A673 (cell line): Measurements from ENCODE around the gene ZFPM1. TPM values are rescaled to one million over a fixed set of nuclear protein-coding genes. Genes with fewer than 3 reads are reported as not detected.

Source experiments
- BruUV-seq: library from RNA; stranded (reverse); fragments of 400-500 nt; replicated peaks from 2 replicates; lab custom pipeline; 2021; lab: Mats Ljungman, UMichigan
- CTCF ChIA-PET: fragments of 300-600 bp; sonication (Branson Sonifier 250); formaldehyde crosslinking; loops from one replicate; lab custom pipeline; 2022; ENCODE audit warnings: antibody characterized with exemption; lab: Charles Lee
- POLR2A ChIA-PET: fragments of 300-600 bp; sonication (Branson Sonifier 250); formaldehyde crosslinking; loops from one replicate; lab custom pipeline; 2022; ENCODE audit warnings: antibody characterized with exemption; ENCODE audit not compliant: low non-redundant PET; lab: Charles Lee
- DNase-seq: peaks from one replicate; pipeline ENCODE4 v3.0.0-alpha.2; 2015; ENCODE audit warnings: low spot score
- H3K27ac ChIP-seq: fragments of 200-600 bp; sonication (generic); 2 replicates; pipeline ENCODE4 v1.5.1; 2016; ENCODE audit warnings: mixed run types, low read depth, mild to moderate bottlenecking, mixed read lengths, antibody characterized with exemption, low read length; ENCODE audit not compliant: poor library complexity, severe bottlenecking
- H3K27me3 ChIP-seq: fragments of 200-600 bp; sonication (generic); replicated peaks from 2 replicates; pipeline ENCODE4 v1.6.1; 2017; ENCODE audit warnings: mixed run types, low read depth, mild to moderate bottlenecking, mixed read lengths, antibody characterized with exemption, low read length; ENCODE audit not compliant: insufficient read depth, poor library complexity
- H3K36me3 ChIP-seq: fragments of 200-600 bp; sonication (generic); 2 replicates; pipeline ENCODE4 v1.6.1; 2016; ENCODE audit warnings: mixed run types, mild to moderate bottlenecking, mixed read lengths, antibody characterized with exemption, low read length; ENCODE audit not compliant: insufficient read depth, poor library complexity, severe bottlenecking
- H3K4me1 ChIP-seq: fragments of 200-600 bp; sonication (generic); 2 replicates; pipeline ENCODE4 v1.6.1; 2017; ENCODE audit warnings: mixed run types, mild to moderate bottlenecking, mixed read lengths, antibody characterized with exemption, low read length; ENCODE audit not compliant: insufficient read depth, poor library complexity, severe bottlenecking
- H3K4me3 ChIP-seq: fragments of 200-600 bp; sonication (generic); 2 replicates; pipeline ENCODE4 v1.5.1; 2016; ENCODE audit warnings: low read depth, mixed run types, mild to moderate bottlenecking, mixed read lengths, low read length; ENCODE audit not compliant: poor library complexity, severe bottlenecking
- H3K9me3 ChIP-seq: fragments of 200-600 bp; sonication (generic); 2 replicates; pipeline ENCODE4 v1.6.1; 2016; ENCODE audit warnings: mixed run types, low read depth, mild to moderate bottlenecking, mixed read lengths, antibody characterized with exemption, low read length; ENCODE audit not compliant: poor library complexity, severe bottlenecking
- EZH2 ChIP-seq: fragments of 200-600 bp; sonication (generic); IDR thresholded peaks from 2 replicates; pipeline ENCODE4 v1.6.1; 2017; ENCODE audit warnings: borderline replicate concordance, low read depth, mild to moderate bottlenecking, mixed read lengths, antibody characterized with exemption, low read length; ENCODE audit not compliant: poor library complexity, severe bottlenecking
- intact Hi-C: fragments of 100-400 bp; cut with micrococcal nuclease; formaldehyde crosslinking; loops from one replicate; pipeline ENCODE4 v1.10.0; 2022; ENCODE audit not compliant: unreplicated experiment
- total RNA-seq: library from RNA; stranded (reverse); gene quantifications from 2 replicates; pipeline ENCODE4 v1.2.3, GENCODE V29; 2021
- TF ChIP-seq, protein P1 (sequence below): fragments of 300-800, 200-600 bp; sonication (generic); conservative IDR thresholded peaks from 2 replicates; pipeline ENCODE4 v1.5.1; 2017; ENCODE audit warnings: low read depth, mild to moderate bottlenecking, antibody characterized with exemption, low read length, moderate library complexity, mixed read lengths

Gene ZFPM1
- total RNA-seq, 1 experiment from 2014 or later: 5.6 TPM

DNA sequence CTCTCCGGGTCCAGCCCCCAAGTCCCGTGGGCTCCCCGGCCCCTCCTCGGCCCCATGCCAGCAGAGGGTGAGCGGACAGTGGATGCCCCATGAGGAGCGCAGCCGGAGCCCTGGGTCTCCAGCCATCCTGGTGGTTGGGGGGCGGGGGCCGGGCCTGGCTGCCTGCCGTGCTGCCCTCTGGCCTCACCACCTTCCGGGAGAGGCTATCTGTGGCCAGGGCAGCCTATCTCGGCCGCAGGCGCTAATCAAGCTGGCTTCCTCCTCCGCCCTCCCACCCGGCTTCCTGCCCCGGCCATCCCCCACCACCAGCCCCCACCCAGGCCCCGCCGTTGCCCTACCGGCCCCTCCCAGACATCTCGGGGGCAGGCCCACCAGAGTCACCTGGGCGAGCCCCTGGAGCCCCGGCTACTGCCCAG, 46.8 kb downstream of the ZFPM1 start:
- intact Hi-C loops: no loop called here
- H3K27ac ChIP-seq: no peak overlapping the region
- no peak for TF ChIP-seq EZH2
- TF ChIP-seq, protein P1, sequence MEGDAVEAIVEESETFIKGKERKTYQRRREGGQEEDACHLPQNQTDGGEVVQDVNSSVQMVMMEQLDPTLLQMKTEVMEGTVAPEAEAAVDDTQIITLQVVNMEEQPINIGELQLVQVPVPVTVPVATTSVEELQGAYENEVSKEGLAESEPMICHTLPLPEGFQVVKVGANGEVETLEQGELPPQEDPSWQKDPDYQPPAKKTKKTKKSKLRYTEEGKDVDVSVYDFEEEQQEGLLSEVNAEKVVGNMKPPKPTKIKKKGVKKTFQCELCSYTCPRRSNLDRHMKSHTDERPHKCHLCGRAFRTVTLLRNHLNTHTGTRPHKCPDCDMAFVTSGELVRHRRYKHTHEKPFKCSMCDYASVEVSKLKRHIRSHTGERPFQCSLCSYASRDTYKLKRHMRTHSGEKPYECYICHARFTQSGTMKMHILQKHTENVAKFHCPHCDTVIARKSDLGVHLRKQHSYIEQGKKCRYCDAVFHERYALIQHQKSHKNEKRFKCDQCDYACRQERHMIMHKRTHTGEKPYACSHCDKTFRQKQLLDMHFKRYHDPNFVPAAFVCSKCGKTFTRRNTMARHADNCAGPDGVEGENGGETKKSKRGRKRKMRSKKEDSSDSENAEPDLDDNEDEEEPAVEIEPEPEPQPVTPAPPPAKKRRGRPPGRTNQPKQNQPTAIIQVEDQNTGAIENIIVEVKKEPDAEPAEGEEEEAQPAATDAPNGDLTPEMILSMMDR: no peak
- ChIA-PET POLR2A (no interaction called here), CTCF (no interaction called here)
- H3K27me3 ChIP-seq: no peaks in the 10 kb centered on the region
- no peaks in the 10 kb centered on the region for H3K36me3 ChIP-seq
- no peak overlapping the region for H3K4me3 ChIP-seq
- no TSS peak for BruUV-seq
- H3K4me1 ChIP-seq: no peaks in the 10 kb centered on the region
- H3K9me3 ChIP-seq: no peaks in the 10 kb centered on the region
- no peak for DNase-seq

DNA sequence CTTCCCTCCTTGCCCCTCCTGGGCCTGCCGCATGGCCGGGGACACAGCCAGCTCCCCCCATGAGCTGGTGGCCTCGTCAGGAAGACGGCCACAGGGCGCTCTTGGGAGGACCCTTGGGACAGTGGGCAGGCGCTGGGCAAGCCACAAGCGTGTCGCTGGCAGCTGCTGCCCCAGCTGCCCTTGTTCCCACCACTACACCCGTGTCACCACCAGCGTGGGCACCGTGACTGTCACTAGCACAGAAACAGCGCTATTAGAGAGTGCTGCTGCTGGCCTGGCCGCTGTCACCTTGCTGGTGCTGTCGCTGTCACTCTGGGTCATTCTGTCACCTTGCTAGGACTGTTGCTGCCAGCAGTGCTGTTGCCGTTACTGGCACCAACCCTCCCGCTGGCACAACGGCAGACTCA, 47.2 kb downstream of the ZFPM1 start:
- no TSS peak for BruUV-seq
- Histone ChIP-seq H3K27ac (no peak overlapping the region), H3K9me3 (no peaks in the 10 kb centered on the region), H3K36me3 (no peaks in the 10 kb centered on the region), H3K4me1 (peaks cover 3% of the 10 kb centered on the region), H3K4me3 (no peak overlapping the region), H3K27me3 (no peaks in the 10 kb centered on the region)
- POLR2A ChIA-PET: no interaction called here
- CTCF ChIA-PET: no interaction called here
- intact Hi-C loops: no loop called here
- no peak for DNase-seq
- TF ChIP-seq, protein P1: no peak
- TF ChIP-seq EZH2: no peak

DNA sequence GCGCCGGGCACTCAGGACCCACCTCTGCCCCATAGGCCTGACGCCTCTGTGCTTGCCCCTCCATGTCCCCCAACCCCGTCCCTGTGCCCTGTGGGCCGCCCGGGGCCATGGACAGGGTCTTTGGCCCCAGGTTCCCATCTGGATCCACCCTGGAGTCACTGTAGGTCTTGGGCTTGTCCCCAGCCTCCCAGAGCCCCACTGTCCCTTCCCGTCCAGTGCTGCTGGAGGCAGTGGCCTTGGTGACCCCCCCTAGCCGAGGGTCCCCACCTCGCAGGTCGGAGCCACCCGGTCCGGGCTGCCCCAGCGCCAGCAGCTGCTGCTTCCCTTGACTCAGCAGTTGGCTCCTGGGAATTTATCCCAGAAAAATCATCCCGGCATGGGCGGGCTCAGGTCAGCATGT, 49.3 kb downstream of the ZFPM1 start:
- BruUV-seq: no TSS peak
- intact Hi-C loops: no loop called here
- ChIA-PET POLR2A (no interaction called here), CTCF (no interaction called here)
- no peaks in the 10 kb centered on the region for H3K9me3 ChIP-seq
- H3K36me3 ChIP-seq: no peaks in the 10 kb centered on the region
- TF ChIP-seq EZH2: no peak
- TF ChIP-seq, protein P1: no peak
- DNase-seq: no peak
- H3K4me1 ChIP-seq: peaks cover 6% of the 10 kb centered on the region
- no peak overlapping the region for H3K4me3 ChIP-seq
- H3K27ac ChIP-seq: no peak overlapping the region
- no peaks in the 10 kb centered on the region for H3K27me3 ChIP-seq
